GM19025 (cell line): ENCODE results near the gene MRTFA.
"Not testable (repeated sequence)": the region's sequence is repeated elsewhere in the genome, so short reads cannot be mapped to it uniquely, and the experiment has no call there.

Experiments
- ATAC-seq: cut with Tn5 transposase; IDR thresholded peaks from one replicate; pipeline ENCODE4 v1.9.1; 2021; ENCODE audit warnings: mild to moderate bottlenecking, low read depth, moderate library complexity; ENCODE audit not compliant: unreplicated experiment

MRTFA gene

DNA sequence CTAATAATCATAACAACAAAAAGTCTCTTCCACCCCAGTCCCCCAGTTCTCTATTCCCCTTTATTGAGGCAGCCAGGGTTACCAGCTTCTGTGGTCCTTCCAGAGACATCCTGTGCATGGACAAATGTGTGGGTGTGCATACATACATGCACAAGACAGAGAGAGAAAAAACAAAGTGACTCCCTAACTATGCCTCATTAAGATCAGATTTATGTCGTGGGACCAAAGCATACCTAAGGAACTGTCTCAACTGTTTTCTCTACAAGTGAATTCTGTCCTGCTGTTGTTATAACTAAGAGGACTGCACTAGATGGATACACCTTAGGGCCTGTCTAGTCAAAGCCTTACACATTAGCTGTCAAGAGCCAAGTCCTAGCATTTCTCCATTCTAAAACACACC is 106.7 kb downstream of the MRTFA start:
- no peak for ATAC-seq

DNA sequence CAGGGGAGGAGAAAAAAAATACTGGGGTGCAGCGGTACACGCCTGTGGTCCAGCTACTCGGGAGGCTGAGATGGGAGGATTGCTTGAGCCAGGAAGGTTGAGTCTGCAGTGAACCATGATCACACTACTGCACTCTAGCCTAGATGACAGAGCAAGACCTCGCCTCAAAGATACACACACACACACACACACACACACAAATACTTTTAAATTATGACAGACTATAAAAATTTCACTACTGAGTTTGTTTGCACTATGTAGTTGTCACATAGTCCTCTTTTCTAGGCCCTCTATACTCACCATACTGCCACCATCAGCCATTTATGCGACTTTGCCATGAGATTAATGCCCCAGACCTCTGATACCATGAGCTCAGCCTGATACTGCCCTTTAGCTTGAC is 109.6 kb downstream of the MRTFA start:
- ATAC-seq, result no peak

DNA sequence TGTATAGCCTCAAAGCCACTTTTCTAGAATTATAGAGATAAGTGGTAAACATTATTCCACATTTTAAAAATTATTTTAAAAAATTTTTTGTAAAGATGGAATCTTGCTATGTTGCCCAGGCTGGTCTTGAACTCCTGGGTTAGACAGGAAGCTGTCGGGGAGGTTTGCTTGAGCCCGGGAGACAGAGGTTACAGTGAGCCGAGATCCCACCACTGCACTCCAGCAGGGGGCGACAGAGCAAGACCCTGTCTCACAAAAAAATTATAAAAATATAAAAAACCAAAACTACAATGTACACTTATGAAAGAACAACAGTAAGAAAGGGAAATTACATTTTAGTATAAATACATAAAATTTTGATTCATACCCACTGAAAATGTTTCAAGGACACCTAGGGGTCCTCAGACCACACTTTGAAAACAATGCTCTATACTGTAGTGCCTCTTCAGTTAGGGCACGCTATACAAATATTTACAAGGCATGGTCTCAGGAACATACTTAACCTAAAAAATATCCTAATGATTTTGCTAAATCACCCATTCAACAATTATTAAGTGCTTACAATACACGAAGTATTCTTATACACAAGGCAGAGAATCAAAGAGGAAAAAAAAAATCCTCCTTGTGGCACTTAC is 111.2 kb downstream of the MRTFA start:
- ATAC-seq, result no peak

GRCh38 chr22:40524392-40525249 is 111.9 kb downstream of the MRTFA start:
- no peak for ATAC-seq

- ATAC-seq, result no peak
These were observed 114.4 kb downstream of the MRTFA start for GRCh38 chr22:40522141-40522540.

DNA sequence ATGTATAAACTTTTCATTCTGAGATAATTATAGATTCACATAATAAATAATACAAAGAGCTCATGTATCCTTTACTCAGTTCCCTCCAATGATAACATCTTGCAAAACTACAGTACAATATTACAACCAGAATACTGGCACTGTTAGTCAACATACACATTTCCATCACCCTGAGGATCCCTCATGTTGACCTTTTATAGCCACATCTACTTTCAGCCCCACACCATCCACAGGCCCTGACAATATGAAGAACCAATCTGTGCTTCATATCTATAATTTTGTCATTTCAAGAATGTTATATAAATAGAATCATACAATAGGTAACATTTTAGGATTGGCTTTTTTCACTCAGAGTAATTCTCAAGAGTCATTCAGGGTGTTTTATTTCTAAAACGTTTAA is 115.5 kb downstream of the MRTFA start:
- no peak for ATAC-seq

- no peak for ATAC-seq
These were observed 116.0 kb downstream of the MRTFA start for GRCh38 chr22:40520562-40520961.

- ATAC-seq, result no peak
These were observed 116.6 kb downstream of the MRTFA start for GRCh38 chr22:40519948-40520331.

DNA sequence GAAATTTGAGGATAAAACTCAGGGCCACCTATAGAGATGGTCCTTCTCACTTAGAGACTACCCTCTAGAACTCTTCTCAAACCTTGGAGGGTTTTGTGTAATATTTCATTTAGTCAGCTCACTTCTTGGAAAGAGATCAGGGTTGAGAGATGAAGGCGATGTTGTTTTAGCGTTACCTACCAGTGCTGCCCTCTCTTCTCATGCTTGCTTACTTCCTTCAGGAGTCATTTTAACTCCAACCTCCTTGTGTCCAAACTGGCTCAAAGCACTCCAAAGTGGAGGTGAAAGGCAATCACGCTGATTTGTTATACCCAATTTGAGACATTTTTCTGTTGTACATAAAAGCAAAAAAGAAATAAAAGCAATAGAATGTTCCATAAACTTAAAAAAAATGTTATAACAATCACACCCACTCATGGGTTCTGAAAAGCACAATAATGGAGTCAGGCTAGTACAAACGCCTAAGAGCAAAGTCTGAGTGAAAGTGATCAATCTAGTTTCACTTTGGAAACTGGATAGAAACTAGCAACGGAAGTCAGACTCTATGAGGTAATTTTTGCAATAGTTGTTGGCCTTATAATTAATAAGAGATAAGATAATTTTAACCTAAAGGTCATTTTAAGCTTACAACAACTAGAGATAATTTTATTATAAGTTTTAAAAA is 117.1 kb downstream of the MRTFA start:
- no peak for ATAC-seq

DNA sequence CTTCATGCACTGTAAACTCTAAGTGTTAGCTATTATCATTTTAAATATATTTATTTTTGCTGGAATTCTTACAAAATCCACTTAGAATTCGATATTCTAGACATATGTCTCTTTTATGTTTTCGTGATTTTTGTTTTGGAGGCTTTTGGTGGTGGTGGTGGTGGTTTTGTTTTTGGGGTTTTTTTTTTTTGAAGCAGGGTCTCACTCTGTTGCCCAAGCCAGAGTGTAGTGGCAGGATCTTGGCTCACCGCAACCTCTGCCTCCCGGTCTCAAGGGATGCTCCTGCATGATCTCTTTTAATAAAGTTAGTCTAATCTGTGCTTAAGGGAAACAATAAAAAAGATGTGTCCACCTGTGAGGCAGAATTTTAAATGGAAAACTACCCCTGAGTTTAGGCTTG is 117.7 kb downstream of the MRTFA start:
- ATAC-seq, result no peak

DNA sequence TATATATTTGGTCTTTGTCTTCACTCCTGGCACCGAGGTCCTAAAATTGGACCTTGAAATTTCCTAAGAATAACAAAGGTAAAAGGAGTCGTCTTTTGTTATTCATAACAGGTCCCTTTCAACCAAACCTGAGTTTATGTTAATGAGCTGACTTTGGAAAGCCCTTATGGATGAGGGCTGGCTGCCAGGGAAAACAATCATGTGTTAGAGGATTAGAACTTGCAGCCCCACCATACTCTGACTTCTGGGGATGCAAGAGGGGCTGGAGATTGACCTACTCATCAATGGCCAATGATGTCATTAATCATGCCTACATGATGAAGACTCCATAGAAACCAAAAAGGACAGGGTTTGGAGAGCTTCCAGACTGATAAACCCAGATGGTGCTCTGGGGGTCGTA is 118.9 kb downstream of the MRTFA start:
- no peak for ATAC-seq

DNA sequence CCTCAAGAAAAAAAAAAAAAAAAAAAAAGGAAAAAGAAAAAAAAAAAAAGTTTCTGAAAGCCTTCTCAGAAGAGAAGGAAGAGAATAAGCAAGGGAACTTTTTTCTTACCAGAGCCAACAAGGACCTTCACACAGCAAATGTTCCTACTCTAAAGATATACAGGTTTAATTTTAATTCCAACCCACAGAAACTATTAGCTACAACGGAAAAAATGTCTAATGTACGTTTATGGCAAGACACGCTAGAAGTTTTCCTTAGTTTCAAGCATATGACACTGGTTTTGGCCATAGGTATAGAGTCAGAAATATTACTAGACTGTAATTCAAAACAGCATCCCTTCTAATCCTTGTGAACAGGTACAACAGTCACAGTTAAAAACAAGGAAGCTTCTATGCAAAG is 120.1 kb downstream of the MRTFA start:
- ATAC-seq, result no peak

- ATAC-seq, result no peak
These were observed 123.9 kb downstream of the MRTFA start for GRCh38 chr22:40512426-40513136.

GRCh38 chr22:40511604-40512003 is 124.9 kb downstream of the MRTFA start:
- ATAC-seq, result no peak

GRCh38 chr22:40510631-40511364 is 125.7 kb downstream of the MRTFA start:
- no peak for ATAC-seq

DNA sequence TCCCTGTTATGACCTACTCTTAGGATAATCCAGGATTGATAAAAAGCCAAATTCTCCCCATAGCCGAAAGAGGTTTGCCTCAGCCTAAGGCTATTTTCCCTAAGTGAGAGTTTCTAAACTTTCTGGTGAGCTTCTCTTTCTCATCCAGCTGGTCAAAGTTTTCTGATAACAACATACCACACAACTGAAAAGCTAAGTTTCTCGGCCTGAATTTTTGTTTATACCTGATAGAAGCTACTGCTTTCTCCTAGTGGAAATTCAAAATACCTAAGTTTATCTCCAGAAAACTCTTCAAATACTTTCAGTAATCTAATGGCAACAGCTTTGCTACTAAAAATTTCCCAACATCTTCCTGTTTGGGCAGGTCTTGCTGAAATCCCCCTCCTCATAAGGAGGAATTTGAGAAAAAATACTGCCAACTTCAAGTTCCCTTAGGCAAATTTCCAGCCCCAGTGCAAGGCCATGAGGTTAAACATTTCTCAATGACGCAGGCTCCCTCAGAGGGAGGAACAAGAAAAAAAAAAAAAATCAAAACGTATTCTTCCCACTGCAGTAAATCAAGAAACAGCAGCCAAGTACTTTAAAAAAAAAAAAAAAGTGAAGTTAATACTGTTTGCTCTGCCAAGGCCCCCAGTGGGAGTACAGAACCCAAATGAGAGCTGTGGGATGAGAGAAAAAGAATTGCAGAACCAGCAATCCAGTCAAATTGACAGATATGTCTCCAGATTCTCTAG is 127.0 kb downstream of the MRTFA start:
- ATAC-seq, result no peak

- ATAC-seq, result not testable (repeated sequence)
These were observed 128.5 kb downstream of the MRTFA start for GRCh38 chr22:40508046-40508445.

GRCh38 chr22:40507491-40507890 is 129.0 kb downstream of the MRTFA start:
- ATAC-seq, result no peak

GRCh38 chr22:40506762-40507161 is 129.8 kb downstream of the MRTFA start:
- ATAC-seq, result no peak
